GM23338 (cell line): ENCODE data around the gene SEMA4D.

Experiments
- CREB1 ChIP-seq: fragments of 250-450 bp; sonication (Bioruptor Pico); IDR thresholded peaks from 2 replicates; pipeline ENCODE4 v1.5.0; 2020; ENCODE audit warnings: low read depth, mild to moderate bottlenecking, moderate library complexity
- CTCF ChIP-seq, 2 experiments: fragments of 200-600 bp in 1 of 2; sonication (generic) in 1 of 2; conservative IDR thresholded peaks; 2 replicates each; pipeline versions ENCODE4 v1.5.1 to v1.6.1; 2016 to 2017; ENCODE audit warnings: antibody characterized with exemption in 2 of 2, low read depth in 2 of 2, mild to moderate bottlenecking in 2 of 2, moderate library complexity in 1 of 2
- EZH2 ChIP-seq: fragments of 200-600 bp; sonication (generic); IDR thresholded peaks from one replicate; pipeline ENCODE4 v1.8.0; 2017; ENCODE audit warnings: antibody characterized with exemption, mild to moderate bottlenecking, low read depth; ENCODE audit not compliant: unreplicated experiment
- EZH2phosphoT487 ChIP-seq: fragments of 200-600 bp; sonication (generic); IDR thresholded peaks from one replicate; pipeline ENCODE4 v1.8.1; 2018; ENCODE audit warnings: antibody characterized with exemption; ENCODE audit not compliant: unreplicated experiment
- NANOG ChIP-seq: IDR thresholded peaks from 2 replicates; pipeline ENCODE4 v1.6.1; 2016; ENCODE audit warnings: antibody characterized with exemption, borderline replicate concordance
- POLR2AphosphoS5 ChIP-seq: IDR thresholded peaks from 2 replicates; pipeline ENCODE4 v1.6.1; 2016; ENCODE audit warnings: antibody characterized with exemption, low read depth
- REST ChIP-seq: IDR thresholded peaks from one replicate; pipeline ENCODE4 v1.6.1; 2018; ENCODE audit warnings: antibody characterized with exemption; ENCODE audit not compliant: unreplicated experiment
- ZNF331 ChIP-seq: fragments of 250-450 bp; sonication (Bioruptor Pico); IDR thresholded peaks from 2 replicates; pipeline ENCODE4 v1.5.0; 2020; ENCODE audit warnings: low read depth, mild to moderate bottlenecking, moderate library complexity

- TF ChIP-seq CTCF (conservative IDR thresholded peaks at IDR 0.05; ENCODE audit: low read depth in 2 of 2) = no peak
- TF ChIP-seq EZH2 = no peak
- no peak for TF ChIP-seq REST
- TF ChIP-seq CREB1 (CRISPR knock-in tag) = no peak
- TF ChIP-seq POLR2AphosphoS5 = no peak
- TF ChIP-seq ZNF331 (CRISPR knock-in tag) = no peak
- no peak for TF ChIP-seq EZH2phosphoT487
- TF ChIP-seq NANOG = no peak
Measured at GRCh38 chr9:89530726-89531125, 32.8 kb upstream of the SEMA4D start.
